AG09319 (cell line): Measurements from ENCODE around the gene LMX1B.

ENCODE experiments used
- DNase-seq: peaks from one replicate; pipeline ENCODE4 v3.0.0-alpha.2; 2010; ENCODE audit warnings: low read depth; ENCODE audit errors: extremely low read depth
- TF ChIP-seq, protein P1 (sequence below): IDR thresholded peaks from 2 replicates; pipeline ENCODE4 v1.5.1; 2011; ENCODE audit warnings: low read depth, mild to moderate bottlenecking, inconsistent platforms, low read length, moderate library complexity

The LMX1B gene

DNA sequence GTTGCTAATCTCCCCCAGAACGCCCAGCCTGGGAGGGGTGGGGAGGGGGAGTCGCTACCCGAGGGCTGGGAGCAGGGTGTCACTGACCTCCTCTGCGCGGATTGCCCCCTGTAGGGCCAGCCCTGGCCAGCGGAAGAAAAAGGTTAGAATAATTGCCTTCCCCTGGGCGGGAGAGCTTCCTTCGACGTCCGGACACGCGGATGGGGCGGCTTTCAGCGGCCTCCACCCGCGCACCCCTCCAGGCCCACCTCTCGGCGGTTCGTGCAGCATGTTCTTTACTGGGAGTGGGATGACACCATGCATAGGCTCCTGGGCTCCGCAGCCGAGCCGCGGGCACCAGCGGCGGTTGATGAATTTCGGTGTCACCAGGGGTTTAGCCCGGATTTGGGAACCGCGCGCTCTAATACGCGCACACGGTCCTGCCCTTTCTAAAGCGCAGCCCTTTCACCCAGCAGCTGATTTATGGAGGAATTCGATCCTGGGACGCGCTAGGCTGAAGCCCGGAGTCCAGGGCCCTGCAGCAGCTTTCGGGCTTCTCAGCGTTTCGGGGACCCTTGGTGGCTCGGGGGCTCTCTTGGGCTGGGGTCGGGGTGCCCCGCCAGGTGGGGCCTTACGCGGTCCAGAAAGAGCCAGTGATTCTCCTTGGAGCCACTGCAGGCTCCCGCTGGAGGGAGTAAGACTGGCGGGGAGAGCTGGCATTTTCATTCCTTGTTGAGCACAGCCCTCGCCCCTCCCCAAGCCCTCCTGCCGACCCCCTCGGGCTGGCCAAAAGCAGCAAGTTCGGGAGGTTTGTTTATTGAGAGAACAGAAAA, 10.1 kb downstream of the LMX1B start:
- DNase-seq: no peak

DNA sequence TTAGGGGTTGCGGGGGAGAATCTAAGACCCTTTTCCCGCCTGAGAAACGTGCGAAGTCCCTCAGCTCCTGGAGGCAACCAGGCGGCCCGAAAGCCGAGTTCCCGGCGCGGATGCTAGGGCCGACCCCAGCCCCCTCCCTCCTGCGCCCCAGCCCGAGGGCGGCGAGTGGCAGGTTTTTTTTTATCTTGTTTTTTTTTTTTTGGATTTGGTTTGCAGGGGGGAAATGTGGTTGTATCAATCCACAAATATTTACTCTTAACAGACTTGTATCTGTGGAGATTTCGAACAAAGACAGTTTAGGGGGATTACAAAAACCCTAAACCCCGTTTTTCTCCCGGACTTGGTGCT, 10.7 kb downstream of the LMX1B start:
- TF ChIP-seq, protein P1, sequence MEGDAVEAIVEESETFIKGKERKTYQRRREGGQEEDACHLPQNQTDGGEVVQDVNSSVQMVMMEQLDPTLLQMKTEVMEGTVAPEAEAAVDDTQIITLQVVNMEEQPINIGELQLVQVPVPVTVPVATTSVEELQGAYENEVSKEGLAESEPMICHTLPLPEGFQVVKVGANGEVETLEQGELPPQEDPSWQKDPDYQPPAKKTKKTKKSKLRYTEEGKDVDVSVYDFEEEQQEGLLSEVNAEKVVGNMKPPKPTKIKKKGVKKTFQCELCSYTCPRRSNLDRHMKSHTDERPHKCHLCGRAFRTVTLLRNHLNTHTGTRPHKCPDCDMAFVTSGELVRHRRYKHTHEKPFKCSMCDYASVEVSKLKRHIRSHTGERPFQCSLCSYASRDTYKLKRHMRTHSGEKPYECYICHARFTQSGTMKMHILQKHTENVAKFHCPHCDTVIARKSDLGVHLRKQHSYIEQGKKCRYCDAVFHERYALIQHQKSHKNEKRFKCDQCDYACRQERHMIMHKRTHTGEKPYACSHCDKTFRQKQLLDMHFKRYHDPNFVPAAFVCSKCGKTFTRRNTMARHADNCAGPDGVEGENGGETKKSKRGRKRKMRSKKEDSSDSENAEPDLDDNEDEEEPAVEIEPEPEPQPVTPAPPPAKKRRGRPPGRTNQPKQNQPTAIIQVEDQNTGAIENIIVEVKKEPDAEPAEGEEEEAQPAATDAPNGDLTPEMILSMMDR: no peak
- no peak for DNase-seq

More for the DNA sequence above, 10.1 kb downstream of the LMX1B start:
- TF ChIP-seq, protein P1: no peak

DNA sequence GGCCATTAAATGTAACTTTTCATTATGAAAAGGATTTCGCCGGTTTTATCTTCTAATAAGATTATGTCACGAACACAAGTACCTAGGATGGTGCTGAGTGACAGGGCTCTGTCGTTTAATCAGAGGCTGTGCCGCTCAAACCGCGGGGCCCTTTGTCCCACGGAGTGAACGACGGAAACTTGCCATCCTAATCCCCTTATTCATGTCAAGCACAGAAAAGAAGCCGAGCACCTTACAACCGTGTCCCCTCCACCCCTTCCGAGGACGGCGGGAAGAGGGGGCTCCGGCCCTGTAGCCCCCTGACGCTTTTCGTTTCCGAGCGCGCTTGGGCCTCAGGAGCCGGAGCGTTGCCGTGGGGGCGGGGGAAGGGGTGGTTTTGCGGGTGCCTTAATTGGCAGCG, 11.2 kb downstream of the LMX1B start:
- TF ChIP-seq, protein P1: no peak
- no peak for DNase-seq

DNA sequence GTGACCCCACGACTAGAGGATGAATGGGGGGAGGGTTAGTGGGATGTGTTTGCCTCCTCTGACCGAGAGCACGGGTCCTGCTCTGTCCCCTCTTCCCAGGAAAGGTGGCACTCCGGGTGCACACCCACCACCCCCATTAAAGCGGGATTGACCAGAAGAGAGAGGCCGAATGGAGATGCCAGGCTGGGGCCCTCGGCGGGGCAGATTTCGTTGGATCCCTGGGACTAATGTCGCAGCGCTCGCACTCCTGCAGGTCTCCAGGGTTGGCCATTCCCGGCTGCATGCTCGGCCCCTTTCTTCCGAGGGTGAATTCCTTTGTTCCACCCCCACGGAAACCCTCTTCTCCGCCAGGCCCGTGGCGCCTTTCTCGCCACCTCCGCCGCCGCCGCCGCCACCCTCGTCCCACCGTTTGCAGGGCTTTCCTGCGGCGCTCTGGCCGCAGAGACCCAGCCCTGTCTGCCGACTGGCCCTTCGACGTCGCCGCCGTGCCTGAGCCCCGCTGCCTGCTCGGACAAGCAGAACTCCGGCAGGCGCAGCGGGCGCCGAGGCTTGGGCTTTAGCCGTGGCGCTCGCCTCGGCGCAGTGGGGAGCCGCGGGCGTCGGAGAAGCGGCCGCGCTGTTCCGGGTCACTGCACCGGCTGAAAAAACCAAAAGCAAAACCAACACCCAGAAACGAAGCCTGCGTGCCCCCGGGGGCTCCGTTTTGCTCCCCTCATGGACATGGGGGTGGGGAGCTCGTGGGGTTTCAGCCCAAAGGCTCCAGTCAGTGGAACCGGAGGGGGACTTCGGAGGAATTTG, 11.8 kb downstream of the LMX1B start:
- DNase-seq: no peak
- TF ChIP-seq, protein P1: no peak

DNA sequence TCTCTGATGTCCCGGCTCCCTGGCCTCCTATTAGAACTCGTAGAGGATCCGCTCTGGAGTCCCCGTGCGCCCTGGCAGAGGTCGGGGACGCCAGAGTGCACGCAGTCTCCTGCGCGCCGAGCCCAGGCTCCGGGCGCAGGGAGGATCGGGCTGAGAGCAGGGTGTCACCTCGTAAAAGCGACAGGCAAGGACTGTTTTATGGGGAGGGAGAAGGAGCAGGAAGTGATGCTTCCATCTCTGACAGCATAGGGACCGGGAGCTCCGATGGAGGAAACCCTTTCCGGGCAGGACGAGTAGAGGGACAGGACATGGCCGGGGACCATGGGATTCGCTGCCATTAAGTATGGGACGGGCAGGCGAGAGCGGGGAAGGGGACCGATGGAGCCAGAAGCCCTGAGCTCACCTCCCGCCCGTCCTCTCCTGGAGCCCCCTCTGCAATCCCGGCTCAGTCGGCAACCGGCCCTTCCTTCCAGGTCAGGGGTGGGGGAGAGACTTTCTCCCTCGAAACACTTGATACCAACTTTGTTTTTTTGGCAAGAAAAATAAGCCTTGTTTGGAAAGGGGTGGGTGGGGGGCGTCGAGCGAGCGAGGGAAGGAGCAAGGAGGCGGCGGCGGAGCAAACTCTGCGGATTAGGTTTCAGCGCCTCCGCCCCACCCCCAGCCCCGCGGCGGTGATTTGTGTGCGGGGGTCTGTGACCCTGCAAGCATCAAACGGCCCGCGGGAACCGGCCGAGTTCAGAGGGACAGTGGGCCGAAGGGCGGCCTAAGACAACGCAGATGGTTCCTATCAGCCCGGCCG, 12.6 kb downstream of the LMX1B start:
- TF ChIP-seq, protein P1: no peak
- no peak for DNase-seq

DNA sequence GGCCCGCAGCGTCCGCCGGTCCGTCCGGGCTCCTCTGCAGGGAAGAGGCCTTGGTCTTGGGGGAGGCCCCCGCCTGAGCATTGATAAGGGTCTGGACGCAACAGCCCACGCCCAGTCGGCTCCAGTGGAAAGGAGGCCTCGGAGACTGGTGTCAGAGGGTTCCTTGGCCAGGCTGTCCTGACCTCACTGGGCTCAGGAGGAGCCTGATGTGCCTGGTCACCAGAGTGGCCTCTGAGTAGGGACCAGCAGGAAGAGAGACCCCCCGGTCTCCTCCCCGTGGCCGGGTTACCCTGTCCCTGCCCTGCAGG, 13.2 kb downstream of the LMX1B start:
- DNase-seq: no peak
- TF ChIP-seq, protein P1: no peak
